GM19025 (cell line): ENCODE measurements around the gene MBD2.

Experiments used
- ATAC-seq: cut with Tn5 transposase; IDR thresholded peaks from one replicate; pipeline ENCODE4 v1.9.1; 2021; ENCODE audit warnings: mild to moderate bottlenecking, low read depth, moderate library complexity; ENCODE audit not compliant: unreplicated experiment

The MBD2 gene

GRCh38 chr18:54116541-54117257 lies 107.8 kb downstream of the MBD2 start:
- ATAC-seq, result no peak

GRCh38 chr18:54112356-54112755 lies 112.1 kb downstream of the MBD2 start:
- no peak for ATAC-seq

- no peak for ATAC-seq
Observed at GRCh38 chr18:54109131-54109683, 115.3 kb downstream of the MBD2 start.

- no peak for ATAC-seq
Observed at GRCh38 chr18:54102123-54102522, 122.3 kb downstream of the MBD2 start.
